Measurements from ENCODE around the gene MTCH2.
"Not testable (repeated sequence)": the region's sequence is repeated elsewhere in the genome, so short reads cannot be mapped to it uniquely, and the experiment has no call there.

Gene MTCH2

DNA sequence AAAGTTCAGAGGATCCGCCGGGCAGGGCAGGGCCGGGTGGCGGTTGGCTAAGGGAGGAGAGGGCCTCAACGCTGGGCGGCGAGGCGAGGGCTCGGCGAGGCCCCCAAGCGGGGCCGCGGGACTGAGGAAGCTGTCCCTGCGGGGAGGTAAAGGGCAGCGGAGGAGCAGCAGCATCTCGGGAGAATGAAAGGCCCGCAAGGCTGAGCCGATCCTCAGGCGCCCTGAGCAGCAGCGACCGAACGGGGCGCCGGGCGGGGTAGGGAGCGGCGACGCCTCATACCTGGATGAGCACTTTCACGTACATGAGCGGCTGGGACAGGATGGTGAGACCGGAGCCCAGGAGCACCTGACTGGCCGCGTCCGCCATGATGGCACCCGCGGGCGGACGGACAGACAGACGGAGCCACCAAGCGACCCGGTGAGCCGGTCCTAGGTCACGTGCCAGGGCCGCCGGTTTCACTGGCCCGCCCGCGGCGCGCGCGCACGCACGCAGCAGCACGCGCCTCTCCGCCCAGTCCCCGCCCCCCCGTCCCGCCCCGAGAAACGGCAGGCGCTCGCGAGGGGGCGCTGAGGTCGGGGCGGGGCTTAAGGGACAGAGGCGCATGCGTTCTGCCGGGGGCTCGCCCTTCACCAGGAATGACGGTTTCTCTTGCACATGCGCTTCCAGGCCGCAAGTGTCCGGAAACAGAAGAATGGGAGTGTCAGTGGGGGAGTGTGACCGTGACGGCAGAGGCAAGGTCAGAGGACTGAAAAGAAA, at the start of gene MTCH2:
MTCH2 (minus strand) TSS at position 461 of the 757 bp plus-strand sequence; CDS start at position 367, 94 bp downstream.
- DNase-seq: peak; percentile 97

DNA sequence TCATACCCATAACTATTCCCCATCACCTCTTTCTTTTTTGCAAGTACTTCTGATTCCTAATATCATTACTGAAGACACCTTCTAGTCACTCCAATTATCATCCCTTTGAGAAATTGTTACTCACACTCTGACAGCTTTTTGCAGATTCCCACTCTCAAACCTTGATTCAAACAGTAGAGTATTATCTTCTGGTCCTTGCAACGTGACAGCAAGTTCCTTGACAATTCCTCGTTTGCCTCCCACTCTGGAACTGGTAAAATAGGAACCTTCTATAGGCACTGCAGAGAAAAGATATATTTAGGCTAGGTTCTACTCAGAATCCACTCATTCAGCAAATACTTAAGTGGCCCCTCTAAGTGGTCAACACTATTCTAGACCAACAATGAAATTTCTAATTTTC, 49.6 kb upstream of the MTCH2 start:
- no peak for DNase-seq

DNA sequence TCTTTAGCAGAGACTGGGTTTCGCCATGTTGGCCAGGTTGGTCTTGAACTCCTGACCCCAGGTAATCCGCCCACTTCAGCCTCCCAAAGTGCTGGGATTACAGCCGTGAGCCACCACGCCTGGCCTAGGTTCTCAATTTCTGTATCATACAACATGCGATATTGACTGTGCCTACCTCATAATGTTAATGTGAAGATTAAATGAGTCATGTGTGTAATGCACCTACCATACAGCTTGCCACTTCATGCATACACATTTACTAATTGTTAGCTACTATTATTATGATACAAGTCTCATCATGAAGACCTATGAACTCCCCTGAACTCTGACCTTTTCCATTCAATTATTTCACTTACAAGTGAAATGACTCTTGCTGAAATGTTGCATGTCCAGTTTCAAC, 47.1 kb upstream of the MTCH2 start:
- no peak for DNase-seq

DNA sequence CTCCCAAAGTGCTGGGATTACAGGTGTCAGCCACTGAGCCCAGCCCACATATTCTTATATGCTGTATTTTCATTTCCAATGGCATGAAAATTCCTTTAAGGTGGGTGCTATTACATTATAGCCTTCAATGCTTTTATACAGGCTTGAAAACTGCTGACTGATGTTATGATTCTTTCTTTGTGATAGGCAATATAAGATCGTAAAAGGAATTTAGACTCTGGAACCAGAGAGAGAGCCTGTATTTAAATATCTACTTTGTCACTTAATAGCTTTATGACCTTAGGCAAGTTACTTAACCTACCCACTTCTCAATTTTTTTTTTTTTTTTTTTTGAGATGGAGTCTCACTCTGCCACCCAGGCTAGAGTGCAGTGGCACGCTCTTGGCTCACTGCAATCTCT, 46.6 kb upstream of the MTCH2 start:
- no peak for DNase-seq

DNA sequence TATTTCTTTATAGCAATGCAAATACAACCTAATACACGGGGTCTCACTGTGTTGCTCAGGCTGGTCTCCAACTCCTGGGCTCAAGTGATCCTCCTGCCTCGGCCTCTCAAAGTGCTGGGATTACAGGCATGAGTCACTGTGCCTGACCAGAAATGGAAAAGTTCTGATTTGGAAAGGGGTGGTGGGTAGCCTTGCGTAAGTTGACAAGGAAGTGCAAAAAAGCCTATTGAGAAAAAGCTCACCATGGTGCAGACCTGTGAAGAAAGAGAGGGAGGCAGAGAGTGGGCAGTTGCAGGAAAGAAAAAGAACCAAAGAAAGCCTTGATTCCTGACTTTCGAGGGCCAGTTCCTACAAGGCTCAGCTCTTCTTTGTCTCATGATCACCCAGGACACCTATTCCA, 45.8 kb upstream of the MTCH2 start:
- DNase-seq: no peak

DNA sequence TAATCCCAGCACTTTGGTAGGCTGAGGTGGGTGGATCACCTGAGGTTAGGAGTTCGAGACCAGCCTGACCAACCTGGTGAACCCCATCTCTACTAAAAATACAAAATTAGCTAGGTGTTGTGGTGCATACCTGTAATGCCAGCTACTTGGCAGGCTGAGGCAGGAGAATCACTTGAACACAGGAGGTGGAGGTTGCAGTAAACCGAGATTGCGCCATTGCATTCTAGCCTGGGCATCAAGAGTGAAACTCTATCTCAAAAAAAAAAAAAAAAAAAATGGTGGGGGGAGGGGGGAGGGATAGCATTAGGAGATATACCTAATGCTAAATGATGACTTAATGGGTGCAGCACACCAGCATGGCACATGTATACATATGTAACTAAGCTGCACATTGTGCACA, 44.3 kb upstream of the MTCH2 start:
- DNase-seq: not testable (repeated sequence)

DNA sequence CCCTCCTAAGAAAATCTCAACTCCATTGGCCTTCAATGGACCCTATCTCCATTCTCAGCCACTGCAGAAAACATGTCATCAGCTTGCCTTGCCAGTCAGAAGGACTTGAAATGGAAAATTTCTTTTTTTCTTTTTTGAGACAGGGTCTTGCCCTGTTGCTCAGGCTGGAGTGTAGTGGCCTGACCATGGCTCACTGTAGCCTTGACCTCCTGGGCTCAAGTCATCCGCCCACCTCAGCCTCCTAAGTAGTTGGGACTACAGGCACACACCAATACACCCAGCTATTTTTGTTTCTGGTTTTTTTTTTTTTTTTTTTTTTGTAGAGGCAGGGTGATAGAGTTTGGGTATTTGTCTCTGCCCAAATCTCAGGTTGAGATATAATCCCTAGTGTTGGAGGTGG, 43.8 kb upstream of the MTCH2 start:
- no peak for DNase-seq

DNA sequence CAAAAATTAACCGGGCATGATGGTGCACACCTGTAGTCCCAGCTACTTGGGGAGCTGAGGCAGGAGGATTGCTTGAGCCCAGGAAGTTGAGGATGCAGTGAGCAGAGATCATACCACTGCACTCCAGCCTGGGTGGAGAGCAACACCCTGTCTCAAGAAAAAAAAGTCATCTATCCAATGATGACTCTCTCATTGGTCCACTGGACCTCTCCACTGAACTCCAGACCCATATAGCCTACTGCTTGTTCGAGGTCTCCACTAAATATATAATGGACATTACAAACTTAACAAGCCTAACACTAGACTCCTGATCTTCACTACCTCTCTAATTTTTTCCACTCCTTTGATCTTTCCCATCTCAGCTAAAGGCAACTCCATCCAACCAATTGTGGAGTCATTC, 33.5 kb upstream of the MTCH2 start:
- DNase-seq: no peak

DNA sequence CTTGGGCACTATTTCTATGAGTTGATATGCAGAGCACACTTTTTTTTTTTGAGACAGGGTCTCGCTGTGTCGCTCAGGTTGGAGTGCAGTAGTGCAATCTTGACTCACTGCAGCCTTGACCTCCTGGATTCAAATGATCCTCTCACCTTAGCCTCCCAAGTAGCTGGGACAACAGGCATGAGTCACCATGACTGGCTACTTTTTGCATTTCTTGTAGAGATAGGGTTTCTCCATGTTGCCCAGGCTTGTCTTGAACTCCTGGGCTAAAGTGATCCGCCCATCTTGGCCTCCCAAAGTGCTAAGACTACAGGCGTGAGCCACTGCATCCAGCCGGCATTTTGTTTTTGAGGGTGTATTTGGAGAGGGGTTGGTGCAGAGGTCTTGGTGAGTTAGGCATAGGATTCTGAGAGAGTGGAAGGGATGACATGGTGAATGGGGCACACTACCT, 29.9 kb upstream of the MTCH2 start:
- DNase-seq: no peak

DNA sequence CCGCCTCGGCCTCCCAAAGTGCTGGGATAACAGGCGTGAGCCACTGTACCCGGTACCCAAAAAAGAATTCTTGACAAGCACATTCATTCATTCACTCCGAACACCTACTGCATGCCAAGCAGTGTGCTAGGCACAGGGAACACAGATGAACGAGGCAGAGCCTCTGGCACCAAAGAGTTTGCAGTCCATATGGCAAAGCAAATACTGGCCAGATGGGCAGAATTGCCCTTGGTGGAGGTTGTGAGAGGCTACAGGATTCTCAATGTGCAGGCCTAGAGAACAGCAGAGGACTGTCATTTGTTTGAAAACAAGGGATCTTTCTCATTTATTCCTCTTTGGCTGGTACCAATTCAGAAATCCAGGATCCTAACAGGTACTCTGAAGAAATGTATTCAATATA, 27.5 kb upstream of the MTCH2 start:
- DNase-seq: no peak

DNA sequence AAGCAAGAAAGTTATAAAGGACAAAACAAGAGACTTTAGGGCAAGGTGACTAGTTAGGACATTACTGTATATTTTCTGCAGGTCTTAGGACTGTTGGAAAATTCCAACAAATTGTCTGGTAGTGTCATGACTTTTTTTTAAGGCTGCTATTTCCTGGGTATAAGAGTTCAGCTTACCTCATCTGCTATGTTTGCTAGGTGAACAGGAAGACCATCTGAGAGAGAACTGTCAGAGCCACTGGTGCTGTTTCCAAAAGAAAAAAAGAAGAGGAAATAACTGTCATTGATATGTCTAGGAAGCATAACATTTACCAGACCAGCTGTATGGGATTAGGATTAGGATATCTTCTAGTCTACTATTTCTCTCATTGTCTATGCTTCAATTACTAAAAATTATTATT, 26.3 kb upstream of the MTCH2 start:
- no peak for DNase-seq

DNA sequence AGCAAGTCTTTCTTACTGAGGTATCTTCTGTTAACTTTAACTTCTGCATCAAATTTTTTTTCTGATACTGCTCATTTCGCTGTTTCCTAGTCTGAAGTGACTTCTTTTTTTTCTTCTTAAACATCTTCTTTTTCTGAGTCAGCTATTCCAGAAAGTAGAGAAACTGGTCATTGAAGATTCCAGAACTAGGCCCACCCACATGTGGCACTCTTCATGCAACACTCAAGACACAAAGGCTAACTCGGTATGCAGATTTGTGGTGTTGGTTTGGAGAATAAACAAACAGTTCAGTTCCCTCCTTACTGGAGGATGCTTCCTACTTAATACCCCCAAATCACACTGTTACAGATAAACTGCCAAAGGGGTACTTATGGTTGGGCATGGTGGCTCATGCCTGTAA, 25.2 kb upstream of the MTCH2 start:
- no peak for DNase-seq

DNA sequence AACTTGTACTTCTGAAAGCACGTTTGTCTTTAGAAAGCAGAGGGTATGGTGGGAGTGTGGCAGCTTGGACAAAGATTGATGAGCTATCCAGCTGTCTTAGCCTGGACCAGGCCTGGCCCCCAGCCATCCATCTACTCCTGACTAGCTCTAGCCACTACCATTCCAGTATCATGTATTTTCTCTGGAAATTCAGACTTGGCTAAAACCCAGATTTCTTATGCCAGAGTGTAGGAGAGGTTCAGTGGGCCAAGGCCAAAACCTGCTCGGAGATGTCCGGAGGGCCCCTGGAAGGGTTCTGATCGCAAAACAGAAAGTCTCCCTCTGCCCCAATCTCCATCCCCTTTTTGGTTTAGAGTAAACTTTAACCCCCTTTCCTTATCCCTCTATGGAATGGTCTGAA, 24.8 kb upstream of the MTCH2 start:
- DNase-seq: no peak

DNA sequence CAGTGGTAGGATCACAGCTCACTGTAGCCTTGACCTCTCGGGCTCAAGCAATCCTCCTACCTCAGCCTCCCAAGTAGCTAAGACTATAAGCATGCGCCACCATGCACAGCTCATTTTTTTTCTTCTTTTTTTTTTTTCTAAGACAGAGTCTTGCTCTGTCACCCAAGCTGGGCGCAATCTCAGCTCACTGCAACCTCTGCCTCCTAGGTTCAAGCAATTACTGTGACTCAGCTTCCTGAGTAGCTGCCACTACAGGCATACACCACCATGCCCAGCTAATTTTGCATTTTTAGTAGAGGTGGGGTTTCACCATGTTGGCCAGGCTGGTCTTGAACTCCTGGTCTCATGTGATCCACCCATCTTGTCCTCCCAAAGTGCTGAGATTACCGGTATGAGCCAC, 22.6 kb upstream of the MTCH2 start:
- peak; percentile 48 for DNase-seq

DNA sequence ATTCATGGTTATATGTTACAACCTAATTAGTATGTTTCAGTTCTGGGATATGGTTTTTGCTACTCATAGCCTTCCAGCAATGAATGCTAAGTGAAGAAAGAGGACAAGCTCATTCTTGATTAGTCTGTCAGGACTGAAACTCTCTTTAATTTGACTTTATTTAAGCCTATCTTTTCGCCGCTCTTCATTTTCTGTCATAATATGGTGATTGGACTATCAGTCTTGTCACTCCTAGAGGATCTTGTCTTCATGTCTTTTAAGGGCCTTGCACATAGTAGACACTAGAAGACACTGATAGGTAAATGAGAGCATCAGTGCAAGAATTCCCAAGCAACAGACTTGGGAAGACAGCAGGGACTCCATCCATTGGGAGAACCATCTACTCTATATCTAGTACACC, 18.9 kb upstream of the MTCH2 start:
- DNase-seq: no peak

DNA sequence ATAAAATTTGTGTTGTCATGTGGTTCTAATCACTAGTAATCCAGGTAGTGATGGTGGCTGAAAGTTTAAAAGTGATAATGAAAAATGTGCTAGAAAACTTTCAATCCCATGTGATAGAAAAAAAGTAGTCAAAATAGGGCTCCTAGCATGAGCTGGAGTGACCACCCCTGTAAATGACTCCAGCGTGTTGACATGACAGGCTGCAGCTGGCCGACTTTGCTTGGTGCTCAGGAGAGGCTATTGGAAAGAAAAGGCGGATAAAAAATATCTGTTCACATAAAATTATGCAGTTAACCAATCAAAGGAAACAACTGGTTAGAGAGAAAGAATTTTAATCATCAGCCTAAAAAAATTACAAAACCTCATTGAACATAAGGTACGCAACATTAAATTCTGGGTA, 16.9 kb upstream of the MTCH2 start:
- no peak for DNase-seq

DNA sequence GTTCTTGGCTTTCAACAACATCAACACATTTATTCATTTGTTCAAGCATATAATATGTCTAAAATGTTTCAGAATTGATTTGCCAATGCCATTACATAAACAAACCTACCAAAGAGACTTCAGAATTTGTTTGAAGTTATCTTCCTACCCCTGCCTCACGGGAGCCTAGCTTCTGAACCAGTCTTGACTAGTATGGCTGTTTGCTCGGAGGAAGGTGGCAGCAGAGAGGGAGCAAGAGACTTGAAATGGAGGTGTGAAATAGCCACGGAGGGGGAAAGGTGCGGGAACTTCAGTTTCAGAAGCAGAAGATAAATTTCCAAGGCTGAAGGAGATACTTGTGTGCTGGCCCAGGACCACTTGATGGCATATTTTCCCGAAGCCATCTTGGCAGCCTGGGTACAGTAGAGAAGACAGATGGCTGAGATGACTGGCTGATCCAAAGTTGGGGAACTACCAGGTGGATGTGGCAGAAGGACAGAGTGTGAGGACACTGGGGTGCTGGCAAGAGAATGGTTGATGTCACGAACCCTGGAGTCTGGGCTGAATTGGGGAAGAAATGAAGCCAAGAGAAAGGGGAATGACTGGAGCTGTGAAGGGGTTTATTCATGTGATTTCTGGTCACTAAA, 14.0 kb upstream of the MTCH2 start:
- no peak for DNase-seq

DNA sequence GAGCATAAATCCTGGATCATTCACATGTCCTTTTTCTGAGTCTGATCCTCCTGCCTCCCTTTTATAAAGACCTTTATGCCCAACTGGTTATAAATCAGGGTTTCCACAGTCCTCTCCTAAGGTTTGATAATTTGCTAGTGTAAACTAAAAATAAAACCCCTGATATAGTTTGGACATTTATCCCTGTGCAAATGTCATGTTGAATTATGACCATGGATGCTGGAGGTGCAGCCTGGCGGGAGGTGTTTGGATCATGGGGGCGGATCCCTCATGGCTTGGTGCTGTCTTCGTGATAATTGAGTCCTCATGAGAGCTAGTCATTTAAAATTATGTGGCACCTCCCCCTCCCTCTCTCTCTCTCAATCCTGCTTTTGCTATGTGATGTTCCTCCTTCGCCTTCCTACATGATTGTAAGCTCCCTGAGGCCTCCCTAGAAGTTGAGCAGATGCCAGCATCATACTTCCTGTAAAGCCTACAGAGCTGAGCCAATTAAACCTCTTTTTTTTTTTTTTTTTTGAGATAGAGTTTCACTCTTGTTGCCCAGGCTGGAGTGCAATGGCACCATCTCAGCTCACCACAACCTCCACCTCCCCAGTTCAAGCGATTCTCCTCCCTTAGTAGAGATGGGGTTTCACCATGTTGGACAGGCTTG, 9.6 kb upstream of the MTCH2 start:
- DNase-seq: no peak

DNA sequence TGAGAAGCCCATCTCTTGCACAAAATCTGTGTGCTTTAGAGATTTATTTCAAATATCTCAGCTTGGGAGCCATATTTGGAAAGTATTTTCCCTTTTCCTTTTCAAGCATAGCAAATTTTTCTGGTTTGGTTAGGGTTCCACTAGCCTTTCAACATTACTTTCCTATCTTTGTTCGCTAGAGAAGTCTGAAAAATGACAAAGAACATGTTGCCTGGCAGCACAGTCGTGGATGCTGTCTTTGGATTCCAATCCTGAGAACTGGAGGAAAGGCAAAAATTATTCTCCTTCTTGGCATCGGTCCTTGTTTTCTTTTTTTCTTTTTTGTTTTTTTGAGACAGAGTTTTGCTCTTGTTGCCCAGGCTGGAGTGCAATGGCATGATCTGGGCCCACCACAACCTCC, 6.9 kb upstream of the MTCH2 start:
- no peak for DNase-seq

DNA sequence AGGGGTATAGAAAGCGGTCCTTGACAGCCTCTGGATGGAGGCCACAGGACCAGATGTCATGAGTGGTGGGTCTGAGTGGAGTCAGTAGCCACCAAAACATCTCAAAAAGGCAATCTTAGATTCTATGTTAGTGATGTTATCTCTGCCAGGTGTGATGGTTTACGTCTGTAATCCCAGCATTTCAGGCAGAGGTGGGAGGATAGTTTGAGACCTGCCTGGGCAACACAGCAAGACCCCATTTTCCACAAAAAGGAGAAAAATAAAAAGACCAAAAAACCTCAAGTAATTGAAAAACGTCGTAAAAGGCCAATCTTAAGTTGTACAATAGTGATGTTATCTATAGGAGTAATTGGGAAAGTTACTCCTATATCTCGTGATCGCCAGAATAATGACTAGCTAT, 3.7 kb upstream of the MTCH2 start:
- no peak for DNase-seq

DNA sequence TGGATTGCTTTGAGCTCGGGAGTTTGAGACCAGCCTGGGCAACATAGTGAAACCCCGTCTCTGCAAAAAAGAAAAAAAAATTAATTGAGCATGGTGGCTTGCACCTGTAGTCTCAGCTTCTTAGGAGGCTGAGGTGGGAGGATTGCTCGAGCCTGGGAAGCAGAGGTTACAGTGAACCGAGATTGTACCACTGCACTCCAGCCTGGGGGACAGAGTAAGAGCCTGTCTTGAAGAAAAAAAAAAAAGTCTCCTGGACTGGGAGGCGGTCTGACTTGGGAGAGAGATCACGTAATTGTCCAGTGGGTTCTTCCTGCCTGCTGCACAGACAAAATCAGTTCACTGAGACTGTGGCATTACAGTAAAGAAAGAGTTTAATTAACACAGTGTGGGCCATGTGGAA, 3.1 kb upstream of the MTCH2 start:
- DNase-seq: no peak

DNA sequence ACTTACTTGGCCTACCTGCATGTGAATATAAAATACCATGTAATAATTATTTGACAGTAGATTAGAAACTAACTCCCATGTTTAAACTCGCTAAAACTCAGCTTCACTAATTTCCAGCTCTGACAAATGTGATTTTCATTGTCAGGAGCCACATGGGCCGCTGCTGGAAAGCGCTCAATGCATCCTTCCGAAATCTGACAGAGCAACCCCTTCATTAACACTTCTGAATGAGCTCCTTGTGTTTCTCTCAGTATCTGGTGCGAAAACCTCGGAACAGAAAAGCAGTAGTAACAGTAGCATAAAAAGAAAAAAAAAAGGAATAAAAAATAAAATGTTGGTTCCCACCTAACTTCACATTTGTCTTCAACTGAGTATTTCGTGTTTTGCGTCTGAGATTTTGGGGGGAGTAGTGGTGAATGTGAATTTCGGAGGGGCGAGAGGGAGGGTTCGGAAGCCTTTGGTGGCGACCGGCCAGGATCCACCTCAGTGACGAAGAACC, 710 bp downstream of the MTCH2 start:
- no peak for DNase-seq

DNA sequence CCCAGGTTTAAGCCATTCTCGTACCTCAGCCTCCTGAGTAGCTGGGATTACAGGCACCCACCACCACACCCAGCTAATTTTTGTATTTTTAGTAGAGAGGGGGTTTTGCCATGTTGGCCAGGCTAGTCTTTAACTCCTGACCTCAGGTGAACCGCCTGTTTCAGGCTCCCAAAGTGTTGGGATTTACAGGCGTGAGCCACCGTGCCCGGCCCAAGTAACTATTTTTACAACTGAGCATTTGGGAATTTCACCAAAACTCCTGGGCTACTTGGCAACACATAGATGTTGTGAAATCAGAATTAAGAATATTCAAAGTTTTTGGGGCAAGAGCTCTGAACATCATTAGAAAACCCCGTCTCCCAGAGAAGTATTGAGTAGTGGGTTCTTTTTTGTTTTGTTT, 1.9 kb downstream of the MTCH2 start:
- DNase-seq: not testable (repeated sequence)

DNA sequence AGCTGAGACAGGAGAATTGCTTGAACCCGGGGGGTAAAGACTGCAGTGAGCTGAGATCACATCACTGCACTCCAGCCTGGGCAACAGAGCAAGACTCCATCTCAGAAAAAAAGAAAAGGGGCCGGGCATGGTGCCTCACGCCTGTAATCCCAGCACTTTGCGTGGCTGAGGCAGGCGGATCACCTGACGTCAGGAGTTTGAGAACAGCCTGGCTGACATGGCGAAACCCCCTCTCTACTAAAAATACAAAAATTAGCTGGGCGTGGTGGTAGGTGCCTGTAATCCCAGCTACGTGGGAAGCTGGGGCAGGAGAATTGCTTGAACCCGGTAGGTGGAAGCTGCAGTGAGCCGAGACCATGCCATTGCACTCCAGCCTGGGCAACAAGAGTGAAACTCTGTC, 6.0 kb downstream of the MTCH2 start:
- not testable (repeated sequence) for DNase-seq

All from NK-92 treated with Interleukin-12 subunit alpha and Interleukin-12 subunit beta, amount 100 ng/mL, for 24 hours (cell line).